ENCODE measurements around the gene PPIE. TPM values are rescaled to one million over a fixed set of nuclear protein-coding genes. Genes with fewer than 3 reads are reported as not detected.

Gene PPIE
- total and polyA plus RNA-seq, 2 experiments from 2014 or later: 27.8 to 51.9 TPM

DNA sequence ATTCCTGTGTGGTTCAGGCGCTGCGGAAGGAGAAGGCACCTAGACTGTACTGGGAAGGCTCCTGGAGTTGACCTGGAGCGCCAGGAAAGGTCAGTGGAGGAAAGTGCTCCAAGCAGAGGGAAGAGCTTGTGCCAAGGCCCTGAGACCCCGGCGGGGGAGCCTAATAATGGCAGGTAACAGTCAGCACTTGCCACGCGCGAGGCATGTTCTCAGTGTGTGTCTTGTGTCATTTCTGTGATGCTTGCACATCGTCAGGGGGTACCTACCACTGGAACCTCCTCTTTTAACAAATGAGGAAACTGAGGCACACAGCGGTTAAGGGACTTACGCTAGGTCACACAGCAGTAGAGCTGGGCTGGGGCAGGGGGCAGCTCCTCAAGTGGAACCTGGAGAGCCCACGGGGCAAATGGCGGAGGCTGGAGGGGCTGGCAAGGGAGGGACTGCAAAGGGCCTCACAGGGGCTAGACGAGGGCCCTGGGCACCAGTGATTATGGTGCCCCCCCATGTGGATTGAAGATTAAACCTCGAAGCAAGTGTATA is 51.0 kb downstream of the PPIE start (continued):
- TF ChIP-seq, protein P1, sequence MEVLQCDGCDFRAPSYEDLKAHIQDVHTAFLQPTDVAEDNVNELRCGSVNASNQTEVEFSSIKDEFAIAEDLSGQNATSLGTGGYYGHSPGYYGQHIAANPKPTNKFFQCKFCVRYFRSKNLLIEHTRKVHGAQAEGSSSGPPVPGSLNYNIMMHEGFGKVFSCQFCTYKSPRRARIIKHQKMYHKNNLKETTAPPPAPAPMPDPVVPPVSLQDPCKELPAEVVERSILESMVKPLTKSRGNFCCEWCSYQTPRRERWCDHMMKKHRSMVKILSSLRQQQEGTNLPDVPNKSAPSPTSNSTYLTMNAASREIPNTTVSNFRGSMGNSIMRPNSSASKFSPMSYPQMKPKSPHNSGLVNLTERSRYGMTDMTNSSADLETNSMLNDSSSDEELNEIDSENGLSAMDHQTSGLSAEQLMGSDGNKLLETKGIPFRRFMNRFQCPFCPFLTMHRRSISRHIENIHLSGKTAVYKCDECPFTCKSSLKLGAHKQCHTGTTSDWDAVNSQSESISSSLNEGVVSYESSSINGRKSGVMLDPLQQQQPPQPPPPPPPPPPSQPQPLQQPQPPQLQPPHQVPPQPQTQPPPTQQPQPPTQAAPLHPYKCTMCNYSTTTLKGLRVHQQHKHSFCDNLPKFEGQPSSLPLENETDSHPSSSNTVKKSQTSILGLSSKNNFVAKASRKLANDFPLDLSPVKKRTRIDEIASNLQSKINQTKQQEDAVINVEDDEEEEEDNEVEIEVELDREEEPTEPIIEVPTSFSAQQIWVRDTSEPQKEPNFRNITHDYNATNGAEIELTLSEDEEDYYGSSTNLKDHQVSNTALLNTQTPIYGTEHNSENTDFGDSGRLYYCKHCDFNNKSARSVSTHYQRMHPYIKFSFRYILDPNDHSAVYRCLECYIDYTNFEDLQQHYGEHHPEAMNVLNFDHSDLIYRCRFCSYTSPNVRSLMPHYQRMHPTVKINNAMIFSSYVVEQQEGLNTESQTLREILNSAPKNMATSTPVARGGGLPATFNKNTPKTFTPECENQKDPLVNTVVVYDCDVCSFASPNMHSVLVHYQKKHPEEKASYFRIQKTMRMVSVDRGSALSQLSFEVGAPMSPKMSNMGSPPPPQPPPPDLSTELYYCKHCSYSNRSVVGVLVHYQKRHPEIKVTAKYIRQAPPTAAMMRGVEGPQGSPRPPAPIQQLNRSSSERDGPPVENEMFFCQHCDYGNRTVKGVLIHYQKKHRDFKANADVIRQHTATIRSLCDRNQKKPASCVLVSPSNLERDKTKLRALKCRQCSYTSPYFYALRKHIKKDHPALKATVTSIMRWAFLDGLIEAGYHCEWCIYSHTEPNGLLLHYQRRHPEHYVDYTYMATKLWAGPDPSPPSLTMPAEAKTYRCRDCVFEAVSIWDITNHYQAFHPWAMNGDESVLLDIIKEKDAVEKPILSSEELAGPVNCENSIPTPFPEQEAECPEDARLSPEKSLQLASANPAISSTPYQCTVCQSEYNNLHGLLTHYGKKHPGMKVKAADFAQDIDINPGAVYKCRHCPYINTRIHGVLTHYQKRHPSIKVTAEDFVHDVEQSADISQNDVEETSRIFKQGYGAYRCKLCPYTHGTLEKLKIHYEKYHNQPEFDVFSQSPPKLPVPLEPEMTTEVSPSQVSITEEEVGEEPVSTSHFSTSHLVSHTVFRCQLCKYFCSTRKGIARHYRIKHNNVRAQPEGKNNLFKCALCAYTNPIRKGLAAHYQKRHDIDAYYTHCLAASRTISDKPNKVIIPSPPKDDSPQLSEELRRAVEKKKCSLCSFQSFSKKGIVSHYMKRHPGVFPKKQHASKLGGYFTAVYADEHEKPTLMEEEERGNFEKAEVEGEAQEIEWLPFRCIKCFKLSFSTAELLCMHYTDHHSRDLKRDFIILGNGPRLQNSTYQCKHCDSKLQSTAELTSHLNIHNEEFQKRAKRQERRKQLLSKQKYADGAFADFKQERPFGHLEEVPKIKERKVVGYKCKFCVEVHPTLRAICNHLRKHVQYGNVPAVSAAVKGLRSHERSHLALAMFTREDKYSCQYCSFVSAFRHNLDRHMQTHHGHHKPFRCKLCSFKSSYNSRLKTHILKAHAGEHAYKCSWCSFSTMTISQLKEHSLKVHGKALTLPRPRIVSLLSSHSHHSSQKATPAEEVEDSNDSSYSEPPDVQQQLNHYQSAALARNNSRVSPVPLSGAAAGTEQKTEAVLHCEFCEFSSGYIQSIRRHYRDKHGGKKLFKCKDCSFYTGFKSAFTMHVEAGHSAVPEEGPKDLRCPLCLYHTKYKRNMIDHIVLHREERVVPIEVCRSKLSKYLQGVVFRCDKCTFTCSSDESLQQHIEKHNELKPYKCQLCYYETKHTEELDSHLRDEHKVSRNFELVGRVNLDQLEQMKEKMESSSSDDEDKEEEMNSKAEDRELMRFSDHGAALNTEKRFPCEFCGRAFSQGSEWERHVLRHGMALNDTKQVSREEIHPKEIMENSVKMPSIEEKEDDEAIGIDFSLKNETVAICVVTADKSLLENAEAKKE (CRISPR knock-in tag; IDR thresholded peaks at IDR 0.05): no peak
- no peak for TF ChIP-seq ZNF331 (CRISPR knock-in tag; IDR thresholded peaks at IDR 0.05; ENCODE audit: low read depth)
- no peak for TF ChIP-seq EZH2 (IDR thresholded peaks at IDR 0.05; ENCODE audit: low read depth, unreplicated experiment)

DNA sequence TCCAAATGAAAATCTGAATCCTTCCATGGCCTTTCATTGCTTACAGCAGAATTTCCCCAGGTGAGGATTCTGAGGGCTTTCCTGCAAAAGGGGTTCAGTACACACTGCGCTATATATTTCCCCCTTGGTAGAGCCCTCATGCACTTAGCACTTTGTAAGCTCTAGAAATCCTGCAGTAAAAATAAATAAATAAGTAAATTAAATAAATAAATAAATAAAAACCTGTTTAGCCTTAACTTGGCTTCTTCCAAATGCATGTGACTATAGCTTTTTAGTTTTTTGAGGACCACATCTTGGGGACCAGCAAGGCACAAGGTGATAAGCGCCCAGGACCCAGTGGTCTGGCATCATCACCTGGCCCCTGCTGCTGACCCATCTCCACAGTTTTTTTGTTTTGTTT is 53.2 kb downstream of the PPIE start:
- H3K79me2 ChIP-seq (replicated peaks; ENCODE audit: insufficient read depth): no peaks in the 10 kb centered on the region
- H3K9me2 ChIP-seq (ENCODE audit: insufficient read depth): no peaks in the 10 kb centered on the region
- Mint-ChIP-seq H3K27ac (no peak overlapping the region), H3K9me3 (no peaks in the 10 kb centered on the region), H3K4me1 (peaks cover 2% of the 10 kb centered on the region; the same call in 1 of the 3 replicates), H3K4me3 (no peak overlapping the region), H3K36me3 (ENCODE audit: low read depth) (no peaks in the 10 kb centered on the region), H3K27me3 (ENCODE audit: insufficient read depth, low read depth, poor library complexity) (peaks cover 39% of the 10 kb centered on the region)
- H3K36me3 ChIP-seq (ENCODE audit: insufficient read depth): no peaks in the 10 kb centered on the region
- no peak overlapping the region for H3K4me3 ChIP-seq
- H3K4me1 ChIP-seq (ENCODE audit: insufficient read depth): peaks cover 4% of the 10 kb centered on the region; the same call in 1 of the 2 replicates
- ATAC-seq (no peak), DNase-seq (ENCODE audit: low spot score) (no peak)
- no peak overlapping the region for H3K4me2 ChIP-seq
- H2AFZ ChIP-seq: no peak overlapping the region
- H3F3A ChIP-seq (replicated peaks; ENCODE audit: low read depth): no peaks in the 10 kb centered on the region
- no peak for TF ChIP-seq POLR2AphosphoS5 (IDR thresholded peaks at IDR 0.05; ENCODE audit: low read depth)
- TF ChIP-seq, protein P2, sequence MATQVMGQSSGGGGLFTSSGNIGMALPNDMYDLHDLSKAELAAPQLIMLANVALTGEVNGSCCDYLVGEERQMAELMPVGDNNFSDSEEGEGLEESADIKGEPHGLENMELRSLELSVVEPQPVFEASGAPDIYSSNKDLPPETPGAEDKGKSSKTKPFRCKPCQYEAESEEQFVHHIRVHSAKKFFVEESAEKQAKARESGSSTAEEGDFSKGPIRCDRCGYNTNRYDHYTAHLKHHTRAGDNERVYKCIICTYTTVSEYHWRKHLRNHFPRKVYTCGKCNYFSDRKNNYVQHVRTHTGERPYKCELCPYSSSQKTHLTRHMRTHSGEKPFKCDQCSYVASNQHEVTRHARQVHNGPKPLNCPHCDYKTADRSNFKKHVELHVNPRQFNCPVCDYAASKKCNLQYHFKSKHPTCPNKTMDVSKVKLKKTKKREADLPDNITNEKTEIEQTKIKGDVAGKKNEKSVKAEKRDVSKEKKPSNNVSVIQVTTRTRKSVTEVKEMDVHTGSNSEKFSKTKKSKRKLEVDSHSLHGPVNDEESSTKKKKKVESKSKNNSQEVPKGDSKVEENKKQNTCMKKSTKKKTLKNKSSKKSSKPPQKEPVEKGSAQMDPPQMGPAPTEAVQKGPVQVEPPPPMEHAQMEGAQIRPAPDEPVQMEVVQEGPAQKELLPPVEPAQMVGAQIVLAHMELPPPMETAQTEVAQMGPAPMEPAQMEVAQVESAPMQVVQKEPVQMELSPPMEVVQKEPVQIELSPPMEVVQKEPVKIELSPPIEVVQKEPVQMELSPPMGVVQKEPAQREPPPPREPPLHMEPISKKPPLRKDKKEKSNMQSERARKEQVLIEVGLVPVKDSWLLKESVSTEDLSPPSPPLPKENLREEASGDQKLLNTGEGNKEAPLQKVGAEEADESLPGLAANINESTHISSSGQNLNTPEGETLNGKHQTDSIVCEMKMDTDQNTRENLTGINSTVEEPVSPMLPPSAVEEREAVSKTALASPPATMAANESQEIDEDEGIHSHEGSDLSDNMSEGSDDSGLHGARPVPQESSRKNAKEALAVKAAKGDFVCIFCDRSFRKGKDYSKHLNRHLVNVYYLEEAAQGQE (IDR thresholded peaks at IDR 0.05; ENCODE audit: unreplicated experiment): no peak
- TF ChIP-seq EZH2phosphoT487 (IDR thresholded peaks at IDR 0.05; ENCODE audit: unreplicated experiment): no peak
- TF ChIP-seq CREB1 (CRISPR knock-in tag; IDR thresholded peaks at IDR 0.05; ENCODE audit: low read depth): no peak
- H3K27ac ChIP-seq (ENCODE audit: low read depth): no peak overlapping the region
- H3K27me3 ChIP-seq (ENCODE audit: insufficient read depth): peaks cover 54% of the 10 kb centered on the region
- no peaks in the 10 kb centered on the region; the same call in 1 of the 2 replicates for H4K20me1 ChIP-seq (replicated peaks; ENCODE audit: insufficient read depth)
